Dedifferentiated amniotic fluid mesenchymal stem cell (primary cell): ENCODE results near the gene MAPK8IP3.

Experiments
- DNase-seq: peaks from one replicate; pipeline ENCODE4 v3.0.0-alpha.2; 2016; ENCODE audit errors: extremely low spot score

Gene MAPK8IP3, protein sequence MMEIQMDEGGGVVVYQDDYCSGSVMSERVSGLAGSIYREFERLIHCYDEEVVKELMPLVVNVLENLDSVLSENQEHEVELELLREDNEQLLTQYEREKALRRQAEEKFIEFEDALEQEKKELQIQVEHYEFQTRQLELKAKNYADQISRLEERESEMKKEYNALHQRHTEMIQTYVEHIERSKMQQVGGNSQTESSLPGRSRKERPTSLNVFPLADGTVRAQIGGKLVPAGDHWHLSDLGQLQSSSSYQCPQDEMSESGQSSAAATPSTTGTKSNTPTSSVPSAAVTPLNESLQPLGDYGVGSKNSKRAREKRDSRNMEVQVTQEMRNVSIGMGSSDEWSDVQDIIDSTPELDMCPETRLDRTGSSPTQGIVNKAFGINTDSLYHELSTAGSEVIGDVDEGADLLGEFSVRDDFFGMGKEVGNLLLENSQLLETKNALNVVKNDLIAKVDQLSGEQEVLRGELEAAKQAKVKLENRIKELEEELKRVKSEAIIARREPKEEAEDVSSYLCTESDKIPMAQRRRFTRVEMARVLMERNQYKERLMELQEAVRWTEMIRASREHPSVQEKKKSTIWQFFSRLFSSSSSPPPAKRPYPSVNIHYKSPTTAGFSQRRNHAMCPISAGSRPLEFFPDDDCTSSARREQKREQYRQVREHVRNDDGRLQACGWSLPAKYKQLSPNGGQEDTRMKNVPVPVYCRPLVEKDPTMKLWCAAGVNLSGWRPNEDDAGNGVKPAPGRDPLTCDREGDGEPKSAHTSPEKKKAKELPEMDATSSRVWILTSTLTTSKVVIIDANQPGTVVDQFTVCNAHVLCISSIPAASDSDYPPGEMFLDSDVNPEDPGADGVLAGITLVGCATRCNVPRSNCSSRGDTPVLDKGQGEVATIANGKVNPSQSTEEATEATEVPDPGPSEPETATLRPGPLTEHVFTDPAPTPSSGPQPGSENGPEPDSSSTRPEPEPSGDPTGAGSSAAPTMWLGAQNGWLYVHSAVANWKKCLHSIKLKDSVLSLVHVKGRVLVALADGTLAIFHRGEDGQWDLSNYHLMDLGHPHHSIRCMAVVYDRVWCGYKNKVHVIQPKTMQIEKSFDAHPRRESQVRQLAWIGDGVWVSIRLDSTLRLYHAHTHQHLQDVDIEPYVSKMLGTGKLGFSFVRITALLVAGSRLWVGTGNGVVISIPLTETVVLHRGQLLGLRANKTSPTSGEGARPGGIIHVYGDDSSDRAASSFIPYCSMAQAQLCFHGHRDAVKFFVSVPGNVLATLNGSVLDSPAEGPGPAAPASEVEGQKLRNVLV (N-terminal part only)

GRCh38 chr16:1705688-1706385 lies at the start of gene MAPK8IP3:
TSS of gene MAPK8IP3 (plus strand) at chr16:1706195. CDS start at chr16:1706340, 145 bp downstream.
- DNase-seq: peak; percentile 79

- no peak for DNase-seq
Observed at GRCh38 chr16:1656808-1657617, 49.0 kb upstream of the MAPK8IP3 start.

DNA sequence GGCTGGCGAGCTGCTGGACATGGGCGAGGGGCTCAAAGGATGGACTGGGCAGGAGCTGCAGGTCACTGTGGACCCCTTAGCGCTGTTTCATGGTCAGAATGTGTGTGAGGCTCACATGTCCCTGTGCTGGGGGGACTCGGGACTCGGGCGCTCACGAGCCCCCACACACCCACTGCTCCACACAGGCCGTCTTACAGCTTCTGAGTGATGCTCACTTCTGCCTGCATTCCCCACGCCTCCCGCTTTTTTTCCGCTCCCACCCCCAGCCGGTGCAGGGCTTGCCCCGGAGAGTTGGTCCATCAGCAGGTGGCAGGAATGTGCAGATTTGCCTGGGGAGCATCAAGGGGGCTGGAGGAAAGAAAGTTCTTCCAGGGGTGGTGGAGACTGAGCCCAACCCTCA lies 48.2 kb upstream of the MAPK8IP3 start:
- DNase-seq: no peak

DNA sequence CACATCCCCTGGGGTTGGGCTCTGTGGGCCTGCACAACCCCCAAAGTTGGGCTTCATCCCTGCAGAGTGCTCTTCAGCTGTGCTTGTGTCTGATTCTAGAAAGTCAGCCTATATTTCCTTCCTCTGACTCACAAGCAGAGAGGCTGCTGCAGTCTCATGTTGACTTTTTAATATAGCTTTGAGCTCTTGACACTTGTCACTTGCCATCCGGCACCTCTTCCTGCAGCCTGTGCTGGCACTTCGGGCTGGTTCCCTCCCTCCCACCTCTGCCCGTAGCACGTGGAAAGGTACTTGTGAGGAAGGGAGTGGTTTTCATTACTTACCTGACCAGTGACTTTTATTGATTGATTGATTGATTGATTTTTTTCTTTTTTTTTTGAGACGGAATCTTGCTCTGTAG lies 47.0 kb upstream of the MAPK8IP3 start:
- DNase-seq: no peak

DNA sequence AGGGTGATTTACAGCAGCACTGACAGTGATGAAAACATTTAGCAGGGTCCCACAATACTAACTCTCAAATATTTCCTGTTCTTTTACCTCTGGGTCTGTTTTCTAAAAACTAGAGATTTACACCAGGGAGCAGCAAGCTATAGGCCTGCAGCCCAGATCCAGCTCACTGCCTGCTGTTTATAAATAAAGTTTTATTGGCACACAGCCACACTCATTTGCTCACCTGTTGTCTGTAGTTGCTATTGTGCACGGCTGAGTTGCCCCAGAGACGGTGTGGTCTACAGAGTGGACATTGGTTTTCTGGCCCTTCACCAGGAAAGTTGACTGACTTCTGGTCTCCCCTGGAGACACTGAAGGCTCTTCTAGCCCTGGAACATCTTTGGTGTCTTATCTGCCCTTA lies 44.2 kb upstream of the MAPK8IP3 start:
- no peak for DNase-seq

- no peak for DNase-seq
Observed at GRCh38 chr16:1662543-1662942, 43.5 kb upstream of the MAPK8IP3 start.

DNA sequence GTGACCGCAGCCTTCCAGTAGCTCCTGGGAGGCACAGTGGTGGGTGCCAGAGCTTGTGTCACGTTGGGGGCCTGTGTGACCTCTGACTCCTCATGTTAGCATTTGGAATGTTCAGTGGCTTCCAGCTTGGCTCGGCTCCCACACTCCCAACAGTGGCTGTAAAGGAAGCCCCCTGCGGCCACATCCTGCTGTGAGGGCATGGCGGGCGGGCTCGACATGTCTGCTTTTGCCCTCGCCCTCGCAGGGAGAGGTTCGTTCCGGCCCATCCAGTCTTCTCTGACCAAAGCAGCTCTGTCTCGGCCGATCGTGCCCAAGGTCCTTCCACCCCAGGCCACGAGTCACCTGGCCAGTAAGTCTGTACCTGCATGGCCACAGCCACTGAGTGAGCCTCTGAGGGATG lies 40.2 kb upstream of the MAPK8IP3 start:
- DNase-seq: no peak

- DNase-seq: no peak
Observed at GRCh38 chr16:1666316-1666715, 39.7 kb upstream of the MAPK8IP3 start.

GRCh38 chr16:1667271-1667670 lies 38.7 kb upstream of the MAPK8IP3 start:
- no peak for DNase-seq

DNA sequence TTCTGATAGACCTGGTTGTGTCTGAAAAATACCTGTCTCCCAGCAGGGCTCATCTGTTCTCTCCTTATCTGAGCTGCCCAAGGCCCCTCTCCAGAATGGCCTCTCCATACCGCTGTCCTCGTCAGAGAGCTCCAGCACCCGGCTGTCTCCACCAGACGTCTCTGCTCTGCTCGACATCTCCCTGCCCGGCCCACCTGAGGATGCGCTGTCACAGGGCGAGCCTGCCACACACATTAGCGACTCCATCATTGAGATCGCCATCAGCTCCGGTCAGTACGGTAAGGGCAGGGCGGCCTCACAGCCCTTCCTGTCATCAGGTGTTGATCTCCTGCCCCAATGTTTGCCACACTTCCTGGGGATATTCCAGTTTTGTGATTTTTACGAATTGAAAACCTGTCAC lies 38.1 kb upstream of the MAPK8IP3 start:
- DNase-seq: no peak

GRCh38 chr16:1668612-1669319 lies 37.2 kb upstream of the MAPK8IP3 start:
- DNase-seq: no peak

DNA sequence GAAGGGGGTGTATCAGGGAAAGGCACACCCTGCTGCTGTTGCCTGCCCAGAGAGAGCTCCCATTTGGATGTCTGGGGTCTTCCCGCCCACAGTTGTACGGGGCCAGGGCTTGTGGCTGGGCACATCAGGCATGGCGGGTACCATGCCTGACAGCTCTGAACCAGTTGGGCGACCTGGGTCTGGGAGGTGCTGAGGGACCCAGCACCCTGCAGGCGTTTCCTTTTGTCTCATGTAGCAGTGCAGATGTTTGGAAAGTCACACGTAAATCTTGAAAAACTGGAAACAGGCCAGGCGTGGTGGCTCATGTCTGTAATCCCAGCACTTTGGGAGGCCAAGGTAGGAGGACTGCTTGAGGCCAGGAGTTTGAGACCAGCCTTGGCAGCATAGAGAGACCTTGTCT lies 36.3 kb upstream of the MAPK8IP3 start:
- DNase-seq: no peak

DNA sequence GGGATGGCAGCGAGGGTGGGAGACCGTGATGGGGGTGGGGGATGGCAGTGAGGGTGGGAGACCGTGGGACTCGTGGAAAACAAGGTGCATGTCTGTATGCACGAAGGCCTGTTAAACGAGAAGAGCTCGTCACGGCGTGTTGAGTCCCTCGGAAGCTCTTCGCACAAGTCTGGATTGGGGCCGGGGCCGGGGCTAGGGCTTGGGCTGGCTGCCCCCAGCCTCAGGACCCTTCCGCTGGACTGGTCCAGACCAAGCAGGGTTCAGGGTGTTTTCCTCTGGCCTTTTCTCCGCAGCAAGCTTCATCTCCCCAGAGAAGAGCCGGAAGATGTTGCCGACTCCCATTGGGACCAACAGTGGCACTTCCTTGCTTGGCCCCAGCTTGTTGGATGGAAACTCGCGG lies 35.6 kb upstream of the MAPK8IP3 start:
- no peak for DNase-seq

- DNase-seq: no peak
Observed at GRCh38 chr16:1670866-1671265, 35.1 kb upstream of the MAPK8IP3 start.

DNA sequence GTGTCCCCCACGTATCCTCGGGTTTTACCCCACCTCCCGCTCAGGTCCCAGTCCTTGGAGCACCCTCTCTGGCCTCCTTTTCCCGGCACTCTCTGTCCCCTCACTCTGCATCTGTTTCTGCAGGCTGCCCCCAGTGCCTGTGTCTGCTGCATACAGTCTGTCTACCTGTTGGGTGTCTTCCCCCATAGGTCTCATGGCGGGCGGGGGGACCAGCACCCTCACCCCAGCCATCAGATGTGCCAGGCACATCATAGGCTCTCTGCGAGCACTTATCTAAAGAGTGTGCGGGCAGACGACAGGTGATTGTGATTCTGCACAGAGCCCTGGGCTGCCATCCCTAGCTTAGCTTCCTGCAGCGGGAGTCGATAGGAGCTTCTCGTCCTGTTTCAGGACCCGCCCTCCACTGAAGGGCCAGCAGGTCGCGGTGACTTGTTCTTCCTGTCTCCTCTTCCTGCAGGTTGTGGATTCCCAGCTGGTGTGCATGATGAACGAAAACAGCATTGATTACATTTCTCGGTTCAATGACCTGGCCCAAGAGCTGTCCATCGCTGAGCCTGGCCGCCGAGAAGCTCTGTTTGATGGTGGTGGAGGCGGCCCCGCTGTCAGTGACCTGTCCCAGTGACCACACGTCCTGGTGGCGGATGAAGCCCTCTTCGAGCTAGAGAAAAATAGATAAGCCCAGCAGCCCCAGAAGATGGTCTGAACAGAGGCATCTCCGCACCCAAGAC lies 32.4 kb upstream of the MAPK8IP3 start:
- no peak for DNase-seq

GRCh38 chr16:1674306-1674705 lies 31.7 kb upstream of the MAPK8IP3 start:
- no peak for DNase-seq

GRCh38 chr16:1674751-1675664 lies 31.0 kb upstream of the MAPK8IP3 start:
- no peak for DNase-seq

GRCh38 chr16:1676661-1677060 lies 29.3 kb upstream of the MAPK8IP3 start:
- DNase-seq: no peak
